OCI-LY1 (cell line): ENCODE data around the gene WDR70.
"Not testable (repeated sequence)": the region's sequence is repeated elsewhere in the genome, so short reads cannot be mapped to it uniquely, and the experiment has no call there.

Experiments
- H2AFZ ChIP-seq: fragments of 200-600 bp; sonication (generic), shearing (Covaris generic); 2 replicates; pipeline ENCODE4 v1.6.0; 2014; ENCODE audit warnings: antibody characterized with exemption, mild to moderate bottlenecking, low read length
- H3F3A ChIP-seq: fragments of 200-600 bp; sonication (generic), shearing (Covaris generic); 2 replicates; pipeline ENCODE4 v1.6.0; 2014; ENCODE audit warnings: mild to moderate bottlenecking, antibody characterized with exemption, low read length, moderate library complexity; ENCODE audit not compliant: insufficient read depth
- H3K27ac ChIP-seq: fragments of 200-600 bp; sonication (generic); 2 replicates; pipeline ENCODE4 v1.5.1; 2014; ENCODE audit warnings: low read length, mixed run types, mild to moderate bottlenecking, low read depth; ENCODE audit not compliant: poor library complexity, severe bottlenecking
- H3K27me3 ChIP-seq: fragments of 200-600 bp; sonication (generic); 2 replicates; pipeline ENCODE4 v1.6.0; 2014; ENCODE audit warnings: antibody characterized with exemption, mild to moderate bottlenecking, low read length, moderate library complexity; ENCODE audit not compliant: insufficient read depth
- H3K36me3 ChIP-seq: fragments of 200-600 bp; sonication (generic); 2 replicates; pipeline ENCODE4 v1.6.1; 2014; ENCODE audit warnings: mild to moderate bottlenecking, antibody characterized with exemption, low read length, moderate library complexity, mixed read lengths; ENCODE audit not compliant: insufficient read depth
- H3K4me1 ChIP-seq: fragments of 200-600 bp; sonication (generic); 2 replicates; pipeline ENCODE4 v1.5.1; 2014; ENCODE audit warnings: mild to moderate bottlenecking, low read length, moderate library complexity; ENCODE audit not compliant: insufficient read depth, severe bottlenecking
- H3K4me2 ChIP-seq: fragments of 200-600 bp; sonication (generic), shearing (Covaris generic); 2 replicates; pipeline ENCODE4 v1.6.1; 2014; ENCODE audit warnings: low read length
- H3K4me3 ChIP-seq: fragments of 200-600 bp; sonication (generic); 2 replicates; pipeline ENCODE4 v1.5.1; 2014; ENCODE audit warnings: low read length, low read depth, mild to moderate bottlenecking, mixed read lengths; ENCODE audit not compliant: poor library complexity, severe bottlenecking
- H3K79me2 ChIP-seq: fragments of 200-600 bp; shearing (Covaris generic); 2 replicates; pipeline ENCODE4 v1.6.1; 2016; ENCODE audit warnings: mixed run types, low read length, mixed read lengths; ENCODE audit not compliant: insufficient read depth
- H3K9ac ChIP-seq: fragments of 200-600 bp; sonication (generic), shearing (Covaris generic); 2 replicates; pipeline ENCODE4 v1.6.1; 2014; ENCODE audit warnings: mild to moderate bottlenecking, low read length, mixed read lengths
- H3K9me2 ChIP-seq: fragments of 200-600 bp; sonication (generic), shearing (Covaris generic); 2 replicates; pipeline ENCODE4 v1.6.1; 2014; ENCODE audit warnings: low read depth, mild to moderate bottlenecking, low read length, mixed read lengths
- H3K9me3 ChIP-seq: fragments of 200-600 bp; shearing (Covaris generic); 2 replicates; pipeline ENCODE4 v1.6.1; 2014; ENCODE audit warnings: low read length, mixed read lengths
- H4K20me1 ChIP-seq: fragments of 200-600 bp; sonication (generic), shearing (Covaris generic); 2 replicates; pipeline ENCODE4 v1.6.0; 2016; ENCODE audit warnings: mild to moderate bottlenecking, low read length; ENCODE audit not compliant: insufficient read depth
- CTCF ChIP-seq: fragments of 200-600 bp; sonication (generic), shearing (Covaris generic); IDR thresholded peaks from 2 replicates; pipeline ENCODE4 v1.5.1; 2017; ENCODE audit warnings: mild to moderate bottlenecking, antibody characterized with exemption, low read length, moderate library complexity, mixed read lengths
- EZH2 ChIP-seq: fragments of 200-600 bp; sonication (generic), shearing (Covaris generic); IDR thresholded peaks from 2 replicates; pipeline ENCODE4 v1.8.0; 2017; ENCODE audit warnings: borderline replicate concordance, mixed run types, mild to moderate bottlenecking, antibody characterized with exemption, low read length, moderate library complexity, mixed read lengths

WDR70 gene

GRCh38 chr5:37645707-37646106 is 266.6 kb downstream of the WDR70 start:
- Histone ChIP-seq H3F3A (no peaks in the 10 kb centered on the region), H3K36me3 (no peaks in the 10 kb centered on the region), H3K4me3 (no peak overlapping the region), H3K9me3 (no peaks in the 10 kb centered on the region), H3K4me2 (no peak overlapping the region), H2AFZ (no peak overlapping the region), H3K9ac (no peak overlapping the region), H3K4me1 (no peaks in the 10 kb centered on the region), H3K27me3 (no peaks in the 10 kb centered on the region), H3K9me2 (no peaks in the 10 kb centered on the region), H3K79me2 (no peaks in the 10 kb centered on the region), H3K27ac (no peak overlapping the region), H4K20me1 (no peaks in the 10 kb centered on the region)
- TF ChIP-seq CTCF (no peak), EZH2 (no peak)

GRCh38 chr5:37654566-37654965 is 275.4 kb downstream of the WDR70 start:
- H2AFZ ChIP-seq, H3F3A ChIP-seq, H3K27ac ChIP-seq, H3K36me3 ChIP-seq, H3K9me2 ChIP-seq, H3K27me3 ChIP-seq, H3K4me1 ChIP-seq, H4K20me1 ChIP-seq, H3K9ac ChIP-seq, H3K9me3 ChIP-seq, H3K4me2 ChIP-seq, H3K4me3 ChIP-seq, H3K79me2 ChIP-seq: not testable (repeated sequence)

- Histone ChIP-seq H2AFZ (no peak overlapping the region), H3K36me3 (no peaks in the 10 kb centered on the region), H3K9ac (no peak overlapping the region), H3K27me3 (no peaks in the 10 kb centered on the region), H3F3A (no peaks in the 10 kb centered on the region), H3K4me3 (no peak overlapping the region), H3K79me2 (no peaks in the 10 kb centered on the region), H3K4me1 (no peaks in the 10 kb centered on the region), H3K9me3 (no peaks in the 10 kb centered on the region), H3K4me2 (no peak overlapping the region), H4K20me1 (no peaks in the 10 kb centered on the region), H3K27ac (no peak overlapping the region), H3K9me2 (no peaks in the 10 kb centered on the region)
- TF ChIP-seq CTCF (no peak), EZH2 (no peak)
Observed at GRCh38 chr5:37657046-37657445, 277.9 kb downstream of the WDR70 start.

GRCh38 chr5:37658440-37658839 is 279.3 kb downstream of the WDR70 start:
- no peaks in the 10 kb centered on the region for H3K9me3 ChIP-seq
- no peaks in the 10 kb centered on the region for H3F3A ChIP-seq
- H3K27me3 ChIP-seq: no peaks in the 10 kb centered on the region
- no peak overlapping the region for H3K9ac ChIP-seq
- H3K4me2 ChIP-seq: no peak overlapping the region
- no peaks in the 10 kb centered on the region for H4K20me1 ChIP-seq
- H3K4me1 ChIP-seq: no peaks in the 10 kb centered on the region
- H2AFZ ChIP-seq: no peak overlapping the region
- no peak for TF ChIP-seq EZH2
- TF ChIP-seq CTCF: no peak
- H3K27ac ChIP-seq: no peak overlapping the region
- no peaks in the 10 kb centered on the region for H3K36me3 ChIP-seq
- no peaks in the 10 kb centered on the region for H3K9me2 ChIP-seq
- H3K79me2 ChIP-seq: no peaks in the 10 kb centered on the region
- H3K4me3 ChIP-seq: no peak overlapping the region
